ENCODE results near the gene METTL22. TPM values are rescaled to one million over a fixed set of nuclear protein-coding genes. Genes with fewer than 3 reads are reported as not detected.

Gene METTL22
- total RNA-seq, 2 donors from 2014 or later, result 16.3 to 56.6 TPM

DNA sequence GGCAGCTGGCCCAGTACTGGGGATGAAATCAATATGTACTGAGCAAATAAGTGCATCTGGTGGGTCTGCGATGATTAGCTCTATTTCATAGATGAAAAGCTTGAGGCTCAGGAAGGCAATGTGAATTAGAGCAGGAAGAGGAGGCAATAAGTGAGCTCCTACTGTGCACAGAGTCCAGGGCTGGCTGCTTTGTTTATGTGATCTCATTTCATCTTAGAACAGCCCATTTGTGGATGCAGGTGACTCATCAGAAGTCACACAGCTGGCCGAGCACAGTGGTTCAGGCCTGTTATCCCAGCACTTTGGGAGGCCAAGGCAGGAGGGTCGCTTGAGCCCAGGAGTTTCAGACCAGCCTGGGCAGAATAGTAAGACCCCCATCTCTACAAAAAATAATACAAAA, 38.3 kb upstream of the METTL22 start:
- no peak overlapping the region for H3K4me3 ChIP-seq
- no peaks in the 10 kb centered on the region for H3K4me1 ChIP-seq (replicated peaks)
- no peak overlapping the region for H3K27ac ChIP-seq
- no peaks in the 10 kb centered on the region for H3K27me3 ChIP-seq (replicated peaks; ENCODE audit: insufficient read depth)
- intact Hi-C loops (cut with DNase I), result no loop called here
- WGBS, result 87% methylated on average over 3 of the region's 3 CpGs
- DNase-seq (ENCODE audit: low spot score), result no peak
- H3K9me3 ChIP-seq, result no peaks in the 10 kb centered on the region
- TF ChIP-seq POLR2AphosphoS5 (IDR thresholded peaks at IDR 0.05) (no peak), POLR2A (IDR thresholded peaks at IDR 0.05) (no peak)
- H3K36me3 ChIP-seq, result no peaks in the 10 kb centered on the region

DNA sequence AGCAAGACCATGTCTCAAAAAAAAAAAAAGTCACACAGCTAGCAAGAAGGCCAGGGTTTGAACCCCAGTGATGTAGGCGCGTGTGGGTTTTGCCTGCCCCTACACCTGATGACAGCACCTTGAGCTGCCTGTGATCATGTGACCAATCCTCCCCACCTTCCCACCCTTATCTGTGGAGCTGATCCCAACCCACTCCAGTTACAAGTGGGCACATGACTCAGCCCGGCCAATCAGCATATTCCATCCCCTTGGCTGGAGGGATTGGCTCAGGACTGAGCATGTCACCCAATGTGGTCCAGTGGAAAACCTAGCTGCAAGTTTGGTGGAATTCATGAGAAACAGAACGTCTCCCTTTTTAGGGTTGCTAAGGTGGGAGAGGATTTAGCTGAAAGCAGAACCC, 37.8 kb upstream of the METTL22 start:
- Histone ChIP-seq H3K27ac (no peak overlapping the region), H3K36me3 (no peaks in the 10 kb centered on the region), H3K4me3 (no peak overlapping the region), H3K4me1 (replicated peaks) (no peaks in the 10 kb centered on the region), H3K9me3 (no peaks in the 10 kb centered on the region), H3K27me3 (replicated peaks; ENCODE audit: insufficient read depth) (no peaks in the 10 kb centered on the region)
- TF ChIP-seq POLR2AphosphoS5 (IDR thresholded peaks at IDR 0.05) (no peak), POLR2A (IDR thresholded peaks at IDR 0.05) (no peak)
- TF ChIP-seq, protein P1, sequence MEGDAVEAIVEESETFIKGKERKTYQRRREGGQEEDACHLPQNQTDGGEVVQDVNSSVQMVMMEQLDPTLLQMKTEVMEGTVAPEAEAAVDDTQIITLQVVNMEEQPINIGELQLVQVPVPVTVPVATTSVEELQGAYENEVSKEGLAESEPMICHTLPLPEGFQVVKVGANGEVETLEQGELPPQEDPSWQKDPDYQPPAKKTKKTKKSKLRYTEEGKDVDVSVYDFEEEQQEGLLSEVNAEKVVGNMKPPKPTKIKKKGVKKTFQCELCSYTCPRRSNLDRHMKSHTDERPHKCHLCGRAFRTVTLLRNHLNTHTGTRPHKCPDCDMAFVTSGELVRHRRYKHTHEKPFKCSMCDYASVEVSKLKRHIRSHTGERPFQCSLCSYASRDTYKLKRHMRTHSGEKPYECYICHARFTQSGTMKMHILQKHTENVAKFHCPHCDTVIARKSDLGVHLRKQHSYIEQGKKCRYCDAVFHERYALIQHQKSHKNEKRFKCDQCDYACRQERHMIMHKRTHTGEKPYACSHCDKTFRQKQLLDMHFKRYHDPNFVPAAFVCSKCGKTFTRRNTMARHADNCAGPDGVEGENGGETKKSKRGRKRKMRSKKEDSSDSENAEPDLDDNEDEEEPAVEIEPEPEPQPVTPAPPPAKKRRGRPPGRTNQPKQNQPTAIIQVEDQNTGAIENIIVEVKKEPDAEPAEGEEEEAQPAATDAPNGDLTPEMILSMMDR (IDR thresholded peaks at IDR 0.05), result no peak
- no peak for DNase-seq (ENCODE audit: low spot score)
- intact Hi-C loops (cut with DNase I), result no loop called here
- 75% methylated on average over 4 of the region's 4 CpGs for WGBS

DNA sequence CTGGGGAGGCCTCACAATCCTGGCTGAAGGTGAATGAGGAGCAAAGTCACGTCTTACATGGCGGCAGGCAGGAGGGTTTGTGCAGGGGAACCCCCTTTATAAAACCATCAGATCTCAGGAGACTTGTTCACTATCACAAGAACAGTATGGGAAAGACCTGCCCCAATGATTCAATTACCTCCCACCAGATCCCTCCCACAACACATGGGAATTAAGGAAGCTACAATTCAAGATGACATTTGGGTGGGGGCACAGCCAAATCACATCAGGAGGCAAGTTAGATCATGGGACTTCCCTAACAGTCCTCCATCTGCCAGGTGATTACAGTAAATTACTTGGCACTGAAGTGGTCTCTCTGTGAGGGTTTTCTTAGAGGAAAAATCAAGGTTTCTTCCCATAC, 36.5 kb upstream of the METTL22 start:
- TF ChIP-seq POLR2AphosphoS5 (IDR thresholded peaks at IDR 0.05) (no peak), POLR2A (IDR thresholded peaks at IDR 0.05) (no peak)
- TF ChIP-seq, protein P1 (IDR thresholded peaks at IDR 0.05), result no peak
- Histone ChIP-seq H3K27me3 (replicated peaks; ENCODE audit: insufficient read depth) (no peaks in the 10 kb centered on the region), H3K36me3 (no peaks in the 10 kb centered on the region), H3K4me3 (no peak overlapping the region), H3K4me1 (replicated peaks) (peaks cover 4% of the 10 kb centered on the region), H3K27ac (no peak overlapping the region), H3K9me3 (no peaks in the 10 kb centered on the region)
- no peak for DNase-seq (ENCODE audit: low spot score)
- 60% methylated on average over 2 of the region's 2 CpGs for WGBS
- intact Hi-C loops (cut with DNase I), result no loop called here

DNA sequence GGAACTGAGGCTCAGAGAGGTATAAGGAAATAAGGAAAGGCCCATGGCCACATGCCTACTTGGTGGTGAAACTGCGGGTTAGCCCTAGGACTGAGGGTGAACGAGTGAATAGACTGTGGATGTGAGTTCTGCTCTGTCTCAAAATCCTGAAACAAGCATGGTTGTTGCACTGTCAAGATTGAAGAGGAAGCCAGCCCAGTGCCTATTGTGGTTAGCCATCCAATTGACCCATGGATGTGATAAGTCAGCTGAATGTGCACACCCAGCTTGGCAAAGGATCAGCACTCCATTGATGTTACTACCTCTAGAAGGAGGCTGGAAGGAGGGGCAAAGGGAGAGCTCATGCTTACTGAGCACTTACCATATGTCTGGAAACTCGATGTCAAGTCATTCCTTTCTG, 35.6 kb upstream of the METTL22 start:
- no peak for DNase-seq (ENCODE audit: low spot score)
- Histone ChIP-seq H3K27ac (no peak overlapping the region), H3K36me3 (no peaks in the 10 kb centered on the region), H3K9me3 (no peaks in the 10 kb centered on the region), H3K27me3 (replicated peaks; ENCODE audit: insufficient read depth) (peaks cover 4% of the 10 kb centered on the region), H3K4me3 (no peak overlapping the region), H3K4me1 (replicated peaks) (peaks cover 4% of the 10 kb centered on the region)
- TF ChIP-seq POLR2AphosphoS5 (IDR thresholded peaks at IDR 0.05), result no peak
- no peak for TF ChIP-seq POLR2A (IDR thresholded peaks at IDR 0.05)
- intact Hi-C loops (cut with DNase I), result no loop called here
- 89% methylated on average over 3 of the region's 3 CpGs for WGBS

DNA sequence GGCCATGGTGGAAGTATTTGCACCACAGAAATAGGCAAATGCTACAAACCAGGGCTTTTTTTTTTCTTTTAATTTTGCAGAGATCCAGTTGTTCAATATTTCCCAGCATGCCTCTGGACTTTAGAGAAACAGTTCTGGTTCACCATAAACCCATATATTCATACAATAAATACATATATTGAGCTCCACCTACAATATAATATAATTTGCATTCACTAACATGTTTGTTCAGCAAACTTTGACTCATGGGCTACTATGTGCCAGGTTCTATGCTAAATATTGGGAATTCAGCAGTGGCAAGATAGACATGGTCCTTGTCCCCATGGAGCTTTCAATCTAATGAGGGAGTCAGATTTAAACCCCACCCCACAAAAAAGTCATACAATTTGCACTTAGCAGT, 34.4 kb upstream of the METTL22 start:
- intact Hi-C loops (cut with DNase I), result no loop called here
- no peaks in the 10 kb centered on the region for H3K9me3 ChIP-seq
- no peak for DNase-seq (ENCODE audit: low spot score)
- H3K36me3 ChIP-seq, result no peaks in the 10 kb centered on the region
- H3K4me1 ChIP-seq (replicated peaks), result peaks cover 4% of the 10 kb centered on the region
- no peak overlapping the region for H3K27ac ChIP-seq
- H3K4me3 ChIP-seq, result no peak overlapping the region
- H3K27me3 ChIP-seq (replicated peaks; ENCODE audit: insufficient read depth), result peaks cover 4% of the 10 kb centered on the region
- TF ChIP-seq, protein P1 (IDR thresholded peaks at IDR 0.05), result no peak
- TF ChIP-seq POLR2AphosphoS5 (IDR thresholded peaks at IDR 0.05), result no peak
- no peak for TF ChIP-seq POLR2A (IDR thresholded peaks at IDR 0.05)

DNA sequence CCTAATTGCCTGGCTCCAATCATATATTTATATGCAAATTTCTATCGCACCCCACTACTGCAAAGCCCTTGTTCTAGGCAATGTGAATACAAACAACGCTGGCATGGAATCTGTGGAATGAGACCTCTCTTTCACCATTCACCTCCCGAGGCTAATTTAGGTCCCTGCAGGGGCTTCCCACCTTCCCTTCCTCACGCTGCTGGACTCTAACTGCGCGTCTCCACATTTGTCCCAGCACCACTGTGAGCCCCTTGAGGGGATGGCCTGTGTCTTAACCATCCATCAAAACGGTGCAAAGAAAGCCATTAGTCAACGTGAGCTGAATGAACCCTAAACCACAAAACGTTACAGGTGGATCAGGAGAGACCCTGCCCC, 32.8 kb upstream of the METTL22 start:
- H3K4me3 ChIP-seq, result no peak overlapping the region
- DNase-seq (ENCODE audit: low spot score), result no peak
- H3K27ac ChIP-seq, result no peak overlapping the region
- peaks cover 4% of the 10 kb centered on the region for H3K4me1 ChIP-seq (replicated peaks)
- intact Hi-C loops (cut with DNase I), result no loop called here
- TF ChIP-seq POLR2AphosphoS5 (IDR thresholded peaks at IDR 0.05), result no peak
- TF ChIP-seq POLR2A (IDR thresholded peaks at IDR 0.05), result no peak
- TF ChIP-seq, protein P1 (IDR thresholded peaks at IDR 0.05), result no peak
- WGBS, result 4% methylated on average over 9 of the region's 9 CpGs
- no peaks in the 10 kb centered on the region for H3K36me3 ChIP-seq
- H3K27me3 ChIP-seq (replicated peaks; ENCODE audit: insufficient read depth), result peaks cover 4% of the 10 kb centered on the region
- H3K9me3 ChIP-seq, result no peaks in the 10 kb centered on the region

All from prostate gland (tissue), 2 donors.